Measurements from ENCODE around the gene OTOG.

Gene OTOG

GRCh38 chr11:17515443-17516176, 31.4 kb upstream of the OTOG start:
- TF ChIP-seq, protein P1, sequence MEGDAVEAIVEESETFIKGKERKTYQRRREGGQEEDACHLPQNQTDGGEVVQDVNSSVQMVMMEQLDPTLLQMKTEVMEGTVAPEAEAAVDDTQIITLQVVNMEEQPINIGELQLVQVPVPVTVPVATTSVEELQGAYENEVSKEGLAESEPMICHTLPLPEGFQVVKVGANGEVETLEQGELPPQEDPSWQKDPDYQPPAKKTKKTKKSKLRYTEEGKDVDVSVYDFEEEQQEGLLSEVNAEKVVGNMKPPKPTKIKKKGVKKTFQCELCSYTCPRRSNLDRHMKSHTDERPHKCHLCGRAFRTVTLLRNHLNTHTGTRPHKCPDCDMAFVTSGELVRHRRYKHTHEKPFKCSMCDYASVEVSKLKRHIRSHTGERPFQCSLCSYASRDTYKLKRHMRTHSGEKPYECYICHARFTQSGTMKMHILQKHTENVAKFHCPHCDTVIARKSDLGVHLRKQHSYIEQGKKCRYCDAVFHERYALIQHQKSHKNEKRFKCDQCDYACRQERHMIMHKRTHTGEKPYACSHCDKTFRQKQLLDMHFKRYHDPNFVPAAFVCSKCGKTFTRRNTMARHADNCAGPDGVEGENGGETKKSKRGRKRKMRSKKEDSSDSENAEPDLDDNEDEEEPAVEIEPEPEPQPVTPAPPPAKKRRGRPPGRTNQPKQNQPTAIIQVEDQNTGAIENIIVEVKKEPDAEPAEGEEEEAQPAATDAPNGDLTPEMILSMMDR (IDR thresholded peaks at IDR 0.05; ENCODE audit: extremely low read depth, insufficient read depth, missing control alignments) = no peak
- no peak for DNase-seq (ENCODE audit: low spot score)
- in situ Hi-C loops (cut with MboI; ENCODE audit: low pct_unique_long_range_greater_than_20kb, low sequenced_read_pairs, unreplicated experiment) = loop anchor here (25.0 kb wide), 2 partner anchors 278 to 728 kb away; no protein-coding TSS in a partner anchor

GRCh38 chr11:17516551-17517150, 30.4 kb upstream of the OTOG start:
- no peak for DNase-seq (ENCODE audit: low spot score)
- in situ Hi-C loops (cut with MboI; ENCODE audit: low pct_unique_long_range_greater_than_20kb, low sequenced_read_pairs, unreplicated experiment) = loop anchor here (25.0 kb wide), 2 partner anchors 279 to 729 kb away; no protein-coding TSS in a partner anchor

DNA sequence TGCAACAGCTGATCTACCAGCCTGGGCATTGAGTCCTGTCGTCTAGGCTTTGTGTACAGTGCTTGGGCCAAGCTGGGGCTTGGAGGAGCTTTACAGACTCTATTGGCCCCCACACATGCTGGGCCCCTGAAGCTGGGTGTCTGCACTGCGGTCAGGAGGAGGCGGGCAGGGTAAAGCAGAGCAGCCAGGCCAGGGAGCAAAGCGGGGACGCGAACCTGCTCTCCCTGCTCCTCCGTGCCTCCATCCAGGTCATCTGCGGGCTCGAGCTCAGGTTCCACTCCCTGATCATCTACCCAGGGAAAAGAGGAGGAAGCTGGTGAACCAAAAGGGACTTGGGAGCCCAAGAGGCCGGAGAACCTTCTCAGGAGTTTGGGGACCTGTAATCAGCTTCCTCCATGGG, 29.9 kb upstream of the OTOG start:
- TF ChIP-seq, protein P1 (IDR thresholded peaks at IDR 0.05; ENCODE audit: extremely low read depth, insufficient read depth, missing control alignments) = no peak
- in situ Hi-C loops (cut with MboI; ENCODE audit: low pct_unique_long_range_greater_than_20kb, low sequenced_read_pairs, unreplicated experiment) = loop anchor here (25.0 kb wide), 2 partner anchors 280 to 730 kb away; no protein-coding TSS in a partner anchor
- DNase-seq (ENCODE audit: low spot score) = no peak

More at GRCh38 chr11:17516551-17517150, 30.4 kb upstream of the OTOG start:
- TF ChIP-seq, protein P1 (IDR thresholded peaks at IDR 0.05; ENCODE audit: extremely low read depth, insufficient read depth, missing control alignments) = no peak

DNA sequence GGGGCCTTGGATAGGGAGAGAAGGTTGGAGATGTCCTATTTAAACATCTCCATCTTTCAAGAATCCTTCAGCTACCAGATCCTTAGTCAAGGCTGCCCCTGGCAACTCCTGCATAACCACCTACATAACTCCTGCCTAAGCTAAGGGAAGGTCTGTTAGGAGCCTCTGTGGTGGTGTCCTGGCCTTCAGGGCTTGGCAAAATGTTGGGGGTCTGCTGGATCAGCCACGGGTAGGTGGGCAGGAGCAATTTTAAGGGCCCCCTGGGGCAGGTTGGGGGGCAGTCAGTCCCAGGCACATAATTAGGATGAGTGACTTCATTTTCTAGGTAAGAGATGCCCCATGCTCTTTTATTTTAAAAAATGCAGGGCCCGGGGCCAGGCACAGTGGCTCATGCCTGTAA, 28.7 kb upstream of the OTOG start:
- in situ Hi-C loops (cut with MboI; ENCODE audit: low pct_unique_long_range_greater_than_20kb, low sequenced_read_pairs, unreplicated experiment) = loop anchor here (25.0 kb wide), 2 partner anchors 281 to 731 kb away; no protein-coding TSS in a partner anchor
- TF ChIP-seq, protein P1 (IDR thresholded peaks at IDR 0.05; ENCODE audit: extremely low read depth, insufficient read depth, missing control alignments) = no peak
- DNase-seq (ENCODE audit: low spot score) = no peak

DNA sequence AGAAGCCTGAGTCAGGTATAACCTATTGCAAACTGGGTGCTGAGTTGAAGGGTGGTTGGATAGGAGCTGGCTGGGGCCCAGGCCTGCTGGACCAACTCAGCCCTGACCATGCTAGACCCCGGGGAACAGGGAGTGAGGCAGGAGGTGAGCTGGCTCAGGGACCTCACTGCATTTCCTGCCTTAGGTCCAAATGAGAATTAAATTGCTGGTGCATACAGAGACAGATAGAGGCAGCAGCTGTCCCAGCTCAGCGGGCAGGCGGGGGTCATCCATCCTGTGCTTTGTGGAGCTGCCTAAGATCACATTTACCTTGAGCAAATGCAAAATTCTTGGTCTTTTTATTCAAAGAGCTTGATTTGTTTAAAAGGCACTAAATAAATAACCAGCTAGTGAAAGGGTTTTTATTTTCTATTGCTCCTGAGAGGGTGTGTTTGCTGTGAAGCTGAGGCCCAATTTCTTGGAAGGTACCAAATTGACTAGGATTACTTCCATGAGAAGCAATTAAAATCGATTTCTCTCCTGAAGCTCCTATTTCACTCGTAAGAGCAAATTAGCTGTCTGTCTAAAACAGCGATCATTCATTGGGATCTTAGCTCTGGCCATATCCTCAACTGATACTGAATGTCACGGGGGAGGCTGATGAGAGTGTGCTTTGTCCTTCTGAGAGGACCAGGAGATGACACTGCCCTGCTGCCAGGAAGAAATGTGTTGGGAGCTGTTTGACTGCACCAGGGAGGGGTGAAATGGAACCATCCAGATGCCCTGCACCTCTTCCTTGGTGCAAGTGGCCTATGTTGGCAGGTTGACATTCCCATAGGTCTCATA, 27.8 kb upstream of the OTOG start:
- in situ Hi-C loops (cut with MboI; ENCODE audit: low pct_unique_long_range_greater_than_20kb, low sequenced_read_pairs, unreplicated experiment) = loop anchor here (25.0 kb wide), 2 partner anchors 282 to 732 kb away; no protein-coding TSS in a partner anchor
- DNase-seq (ENCODE audit: low spot score) = no peak
- TF ChIP-seq, protein P1 (IDR thresholded peaks at IDR 0.05; ENCODE audit: extremely low read depth, insufficient read depth, missing control alignments) = no peak
